NB4 (cell line): ENCODE results near the gene MEF2B.
"Not testable (repeated sequence)": the region's sequence is repeated elsewhere in the genome, so short reads cannot be mapped to it uniquely, and the experiment has no call there.

Experiments used
- DNase-seq: peaks from one replicate; pipeline ENCODE4 v3.0.0; 2010; ENCODE audit warnings: low read depth
- H3K4me3 ChIP-seq: one replicate; pipeline ENCODE4 v1.5.1; 2011; ENCODE audit warnings: mild to moderate bottlenecking, low read depth, low read length, moderate library complexity
- CTCF ChIP-seq: IDR thresholded peaks from one replicate; pipeline ENCODE4 v1.5.1; 2012; ENCODE audit warnings: low read depth, low read length
- MAX ChIP-seq: IDR thresholded peaks from 2 replicates; pipeline ENCODE4 v1.6.1; 2011; ENCODE audit warnings: low read depth, low read length
- MYC ChIP-seq: IDR thresholded peaks from 2 replicates; pipeline ENCODE4 v1.6.1; 2011; ENCODE audit warnings: low read depth, low read length
- POLR2A ChIP-seq: IDR thresholded peaks from 2 replicates; pipeline ENCODE4 v1.6.1; 2011; ENCODE audit warnings: mild to moderate bottlenecking; ENCODE audit not compliant: insufficient read length; ENCODE audit errors: extremely low read depth

Gene MEF2B

GRCh38 chr19:19185853-19186740 is 16.0 kb upstream of the MEF2B start:
- no peak overlapping the region for H3K4me3 ChIP-seq
- DNase-seq = peak; percentile 81
- TF ChIP-seq MAX (no peak), CTCF (peak; percentile 52)

- TF ChIP-seq CTCF (no peak), MAX (no peak), MYC (no peak), POLR2A (no peak)
- DNase-seq = no peak
- no peak overlapping the region for H3K4me3 ChIP-seq
Observed at GRCh38 chr19:19181488-19181998, 11.5 kb upstream of the MEF2B start.

DNA sequence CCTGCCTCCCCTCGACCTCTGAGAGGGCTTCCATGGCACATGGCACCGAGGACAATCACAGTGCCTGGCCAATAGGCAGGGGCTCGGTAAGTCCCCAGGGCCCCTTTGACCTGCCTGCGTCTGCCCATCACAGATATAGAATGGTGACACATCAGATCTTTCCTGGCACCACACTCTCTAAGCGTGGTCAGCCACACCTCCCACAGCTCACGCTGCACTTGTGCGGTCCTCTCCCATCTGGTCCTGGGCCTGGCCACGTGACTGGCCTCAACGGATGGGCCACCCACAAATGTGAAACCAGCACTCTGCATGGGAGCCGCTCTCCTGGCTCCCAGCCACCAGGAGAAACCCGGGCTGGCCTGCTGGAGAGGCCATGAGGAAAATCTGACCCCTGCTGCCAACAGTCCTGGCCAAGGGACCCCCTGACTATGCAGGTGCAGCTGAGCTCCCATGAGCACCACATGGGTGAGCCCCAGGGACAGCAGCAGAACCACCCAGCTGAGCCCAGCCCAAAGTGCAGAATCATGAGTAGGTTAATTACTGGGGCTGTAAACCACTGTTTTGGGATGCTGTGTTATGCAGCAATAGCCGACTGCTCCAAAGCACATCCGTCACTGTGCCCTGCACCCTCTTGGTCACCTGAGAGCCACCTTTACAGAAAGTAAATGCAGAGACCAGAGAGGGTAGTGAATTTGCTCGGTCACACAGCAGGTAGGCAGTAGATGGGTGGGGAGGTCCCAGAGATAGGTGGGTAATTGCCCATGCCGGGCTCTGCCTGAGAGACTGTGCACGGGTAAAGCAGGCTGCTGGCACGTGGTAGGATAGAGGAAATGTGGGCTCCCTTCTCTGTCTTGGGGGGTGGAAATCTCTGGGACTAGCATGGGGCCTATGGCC is 9.7 kb upstream of the MEF2B start:
- DNase-seq = no peak
- H3K4me3 ChIP-seq = no peak overlapping the region
- TF ChIP-seq CTCF (no peak), MYC (no peak), POLR2A (no peak), MAX (no peak)

DNA sequence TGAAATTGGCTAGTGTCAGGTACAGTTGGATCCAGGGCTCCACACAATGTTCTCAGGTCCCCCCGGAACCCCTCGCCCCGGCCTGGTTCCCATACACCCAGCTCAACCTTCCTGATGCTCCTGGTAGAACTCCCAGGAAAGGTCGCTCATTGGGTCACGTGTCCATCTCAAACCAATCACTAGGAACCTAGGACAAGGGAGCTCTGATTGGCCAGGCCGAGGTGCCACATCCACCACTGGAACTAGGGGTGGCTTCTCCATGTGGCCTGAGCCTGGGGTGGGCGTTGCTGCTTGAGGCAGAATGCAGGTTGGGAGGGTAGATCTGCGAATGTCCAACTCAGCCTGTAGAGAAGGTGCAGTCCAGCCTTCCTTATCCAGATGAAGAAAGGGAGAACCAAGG is 6.9 kb upstream of the MEF2B start:
- DNase-seq = no peak
- no peak overlapping the region for H3K4me3 ChIP-seq
- TF ChIP-seq CTCF = no peak

- H3K4me3 ChIP-seq, DNase-seq: not testable (repeated sequence)
Observed at GRCh38 chr19:19173243-19173642, 3.2 kb upstream of the MEF2B start.

DNA sequence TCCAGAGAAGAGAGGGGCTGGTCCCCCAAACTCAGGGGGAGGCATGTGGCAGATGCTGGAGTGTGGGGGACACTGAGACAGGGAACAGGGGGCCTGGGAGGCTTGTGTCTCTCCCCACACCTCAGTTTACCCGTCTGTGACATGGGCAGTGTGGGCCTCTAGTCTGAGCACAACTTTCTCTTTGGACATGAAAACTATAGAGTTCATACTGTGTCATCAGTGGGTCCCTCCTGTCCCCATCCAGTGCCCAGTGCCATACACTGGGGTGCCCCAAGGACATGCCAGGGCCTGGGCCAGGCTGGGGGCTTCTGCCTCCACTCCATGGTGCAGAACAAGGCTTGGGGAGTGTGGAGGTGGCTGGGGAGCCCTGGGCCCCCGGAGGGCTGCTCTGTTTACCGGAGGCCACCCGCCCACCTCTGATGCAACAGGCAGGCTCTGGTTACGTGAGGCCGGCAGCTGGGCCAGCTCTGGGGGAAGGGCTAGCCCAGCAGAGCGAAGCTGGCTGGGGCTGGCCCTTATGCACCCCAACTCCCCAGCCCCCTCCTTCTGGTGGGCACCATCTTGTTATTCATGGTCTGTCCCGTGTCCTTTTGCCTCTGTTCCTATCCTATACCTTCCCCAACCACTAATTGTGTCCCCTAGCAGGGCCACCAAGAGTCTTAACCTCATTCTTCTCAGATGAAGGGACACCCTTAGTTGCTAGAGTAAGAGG is 1.9 kb upstream of the MEF2B start:
- H3K4me3 ChIP-seq = no peak overlapping the region
- TF ChIP-seq MYC (peak; percentile 16; the same call in 1 of the 2 replicates), POLR2A (no peak)
- DNase-seq = peak; percentile 74
